Limb (tissue), 2 donors: ENCODE data around the gene LSM11.
A peak's percentile ranks its signal among the peaks of the same experiment; 100 is the strongest.
"Not testable (repeated sequence)": the region's sequence is repeated elsewhere in the genome, so short reads cannot be mapped to it uniquely, and the experiment has no call there.

Experiments used
- DNase-seq, 2 donors: peaks; one replicate each; pipeline ENCODE4 v3.0.0-alpha.2; 2016; ENCODE audit errors: extremely low spot score in 2 of 2

LSM11 gene

DNA sequence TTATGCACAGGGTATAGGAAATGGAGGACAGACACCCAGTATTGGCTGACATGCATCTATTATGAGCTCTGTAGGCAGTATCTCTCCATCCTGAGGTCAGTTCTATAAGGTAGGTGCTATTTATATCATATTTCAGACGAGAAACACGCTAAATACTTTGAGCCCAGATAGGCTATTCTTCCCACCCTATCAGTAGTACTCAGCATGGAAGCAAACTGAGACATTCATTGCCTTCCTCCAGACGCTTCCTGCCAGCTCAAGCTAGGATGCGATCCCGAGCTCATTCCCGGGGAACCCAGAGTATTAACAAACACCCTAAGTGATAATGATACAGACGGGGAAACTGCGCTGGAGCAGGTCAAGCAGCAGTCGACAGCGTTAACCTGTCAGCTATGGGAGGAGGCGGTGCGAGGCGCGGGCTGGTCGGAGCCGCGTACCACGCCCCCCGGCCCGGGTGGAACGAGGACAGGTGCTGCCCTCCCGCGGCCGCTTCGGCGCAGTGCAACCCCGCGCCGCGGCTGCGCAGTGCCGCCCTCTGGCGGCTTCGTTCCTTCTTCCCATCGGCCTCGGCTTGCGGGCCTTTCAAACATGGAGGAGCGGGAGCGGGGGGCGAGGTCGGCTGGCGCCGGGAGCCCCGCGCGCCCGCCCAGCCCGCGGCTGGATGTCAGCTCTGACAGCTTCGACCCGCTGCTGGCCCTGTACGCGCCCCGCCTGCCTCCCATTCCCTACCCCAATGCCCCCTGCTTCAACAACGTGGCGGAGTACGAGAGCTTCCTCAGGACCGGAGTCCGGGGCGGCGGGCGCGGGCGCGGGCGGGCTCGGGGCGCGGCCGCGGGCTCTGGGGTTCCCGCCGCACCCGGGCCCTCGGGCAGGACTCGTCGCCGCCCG lies at the start of gene LSM11:
TSS of gene LSM11 (plus strand) at position 550 of the 888 bp plus-strand sequence. CDS start at position 589, 39 bp downstream.
- peak; percentile 93 to 97 for DNase-seq

DNA sequence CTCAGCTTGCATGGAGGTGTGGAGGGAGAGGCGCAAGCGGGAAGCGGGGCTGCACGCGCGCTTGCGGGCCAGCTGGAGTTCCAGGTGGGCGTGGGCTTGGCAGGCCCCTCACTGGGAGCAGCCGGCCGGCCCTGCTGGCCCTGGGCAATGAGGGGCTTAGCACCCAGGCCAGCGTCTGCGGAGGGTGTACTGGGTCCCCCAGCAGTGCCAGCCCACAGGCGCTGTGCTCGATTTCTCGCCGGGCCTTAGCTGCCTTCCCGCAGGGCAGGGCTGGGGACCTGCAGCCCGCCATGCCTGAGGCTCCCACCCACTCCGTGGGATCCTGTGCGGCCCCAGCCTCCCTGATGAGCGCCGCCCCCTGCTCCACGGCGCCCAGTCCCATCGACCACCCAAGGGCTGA lies 49.7 kb upstream of the LSM11 start:
- not testable (repeated sequence) for DNase-seq

DNA sequence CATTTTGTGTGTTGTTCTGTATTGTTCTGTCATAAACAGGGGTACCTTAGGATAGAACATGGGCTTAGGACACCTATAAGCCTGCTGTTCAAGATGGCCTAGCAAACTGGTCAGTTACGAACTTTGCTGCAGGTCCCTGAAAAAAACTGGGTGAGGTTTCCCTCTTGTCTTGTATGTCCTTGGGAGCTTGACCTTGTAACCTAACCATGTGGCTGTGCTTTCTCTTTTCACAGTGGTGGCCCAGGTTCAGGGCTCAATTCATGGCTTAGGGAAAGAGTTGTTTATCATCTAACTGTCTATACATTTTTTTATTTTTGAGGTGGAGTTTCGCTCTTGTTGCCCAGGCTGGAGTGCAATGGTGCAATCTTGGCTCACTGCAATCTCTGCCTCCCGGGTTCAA lies 47.4 kb upstream of the LSM11 start:
- DNase-seq = not testable (repeated sequence)

DNA sequence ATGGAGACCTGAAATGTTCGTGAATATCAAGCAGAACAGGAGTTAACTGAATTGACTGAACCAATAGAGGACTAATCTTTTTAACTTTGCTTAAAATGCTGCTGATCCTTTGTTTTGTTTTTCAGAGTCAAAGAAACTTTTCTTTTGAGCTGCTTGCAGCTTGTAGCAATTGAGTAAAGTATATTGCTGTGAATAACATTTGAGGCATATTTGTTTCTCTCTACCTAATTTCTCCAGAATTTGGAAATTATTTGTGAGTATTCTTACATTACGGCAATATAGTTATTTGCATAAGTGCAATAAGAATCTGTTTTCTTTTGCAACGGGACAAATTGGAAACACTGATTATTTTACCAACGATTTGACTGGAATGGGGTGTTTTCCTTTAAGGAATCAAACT lies 44.8 kb upstream of the LSM11 start:
- DNase-seq = not testable (repeated sequence)

DNA sequence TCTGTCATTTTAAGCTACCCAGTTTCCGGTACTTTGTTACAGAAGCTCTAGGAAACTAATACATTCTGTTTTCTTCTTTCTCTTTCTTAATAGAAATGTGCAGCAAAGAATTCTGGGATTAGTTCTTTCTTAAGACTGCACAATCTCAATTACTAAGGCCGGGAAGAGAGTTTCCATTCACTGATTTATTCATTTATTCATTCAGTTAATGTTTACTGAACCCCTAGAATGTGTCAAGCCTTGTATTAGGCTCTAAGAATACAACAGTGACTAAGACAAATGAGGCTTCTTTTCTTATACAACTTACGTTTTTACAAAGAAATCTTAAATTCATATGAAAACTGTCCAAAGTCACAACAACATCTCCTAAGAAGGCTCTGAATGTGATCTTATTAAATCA lies 39.8 kb upstream of the LSM11 start:
- no peak for DNase-seq

DNA sequence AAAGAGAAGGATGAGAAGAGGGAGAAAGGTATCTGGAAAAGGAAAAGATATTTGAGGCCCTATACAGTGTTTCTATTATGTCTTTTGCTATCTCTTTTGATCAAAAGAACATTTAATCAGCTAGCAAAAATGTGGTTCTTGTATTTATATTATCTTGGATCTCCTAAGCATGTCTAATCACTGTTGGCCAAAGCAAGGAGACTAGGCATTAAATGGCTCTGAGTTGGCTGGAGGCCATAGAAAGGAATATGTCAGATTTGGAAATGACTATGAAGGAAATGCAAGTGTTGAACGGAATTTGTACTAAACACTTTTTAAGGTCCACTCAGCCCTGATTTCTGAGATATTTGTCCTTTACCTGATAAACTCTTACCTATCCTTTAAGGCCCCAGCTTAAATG lies 34.6 kb upstream of the LSM11 start:
- no peak for DNase-seq

DNA sequence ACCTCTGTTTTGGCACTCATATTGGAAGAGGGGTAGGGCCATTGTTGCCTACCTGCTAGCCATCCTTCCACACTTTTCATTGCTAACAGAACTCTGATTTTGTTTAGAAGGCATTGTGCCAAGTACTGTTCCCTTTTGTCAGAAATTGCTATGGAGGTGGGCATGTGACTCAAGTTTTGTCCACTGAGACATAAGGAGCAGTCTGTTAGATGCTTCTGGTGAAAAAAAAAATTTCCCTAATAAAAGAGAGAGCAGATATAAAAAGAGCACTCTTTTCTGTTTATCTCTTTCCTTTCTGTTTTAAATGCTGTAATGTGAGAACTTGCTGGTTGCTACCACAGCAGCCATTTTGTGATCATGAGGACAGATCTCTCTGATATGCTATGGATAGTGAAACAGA lies 34.2 kb upstream of the LSM11 start:
- DNase-seq = no peak

DNA sequence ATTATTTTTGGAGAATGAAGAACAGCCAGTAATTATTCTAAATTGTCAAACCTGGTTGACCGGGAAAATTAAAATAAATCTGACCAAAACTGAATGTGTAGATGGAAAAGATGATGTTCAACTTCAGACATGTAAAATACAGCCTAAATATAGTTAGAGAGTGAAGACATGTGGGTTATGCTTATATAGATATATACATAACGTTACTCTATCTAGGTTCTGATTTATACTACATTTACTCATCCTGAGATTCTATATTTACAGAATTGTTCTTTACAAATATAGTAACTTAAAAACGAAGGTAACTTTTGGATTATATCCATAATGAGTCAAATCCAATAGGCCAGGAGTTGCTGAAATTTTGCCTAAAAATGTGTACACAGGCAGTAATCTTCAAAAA lies 33.1 kb upstream of the LSM11 start:
- DNase-seq = no peak

DNA sequence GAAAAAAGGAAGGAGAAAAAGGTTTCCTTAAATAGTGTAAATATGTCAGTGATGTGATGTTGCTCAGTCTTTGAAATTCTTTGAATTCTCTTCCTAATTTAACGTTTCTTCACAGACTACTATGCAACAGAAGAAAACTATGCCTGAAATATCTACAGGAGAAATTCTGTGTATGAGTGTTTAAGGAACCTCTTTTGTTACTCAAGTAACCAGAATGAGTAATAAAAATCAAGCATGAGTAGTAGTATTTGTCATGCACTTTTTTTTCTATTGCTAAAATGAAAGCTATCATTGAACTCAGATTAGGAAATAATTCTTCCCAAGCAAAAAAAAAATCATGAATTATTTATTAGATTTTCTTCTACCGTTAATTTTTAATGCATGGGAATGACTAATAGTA lies 32.6 kb upstream of the LSM11 start:
- DNase-seq = no peak

DNA sequence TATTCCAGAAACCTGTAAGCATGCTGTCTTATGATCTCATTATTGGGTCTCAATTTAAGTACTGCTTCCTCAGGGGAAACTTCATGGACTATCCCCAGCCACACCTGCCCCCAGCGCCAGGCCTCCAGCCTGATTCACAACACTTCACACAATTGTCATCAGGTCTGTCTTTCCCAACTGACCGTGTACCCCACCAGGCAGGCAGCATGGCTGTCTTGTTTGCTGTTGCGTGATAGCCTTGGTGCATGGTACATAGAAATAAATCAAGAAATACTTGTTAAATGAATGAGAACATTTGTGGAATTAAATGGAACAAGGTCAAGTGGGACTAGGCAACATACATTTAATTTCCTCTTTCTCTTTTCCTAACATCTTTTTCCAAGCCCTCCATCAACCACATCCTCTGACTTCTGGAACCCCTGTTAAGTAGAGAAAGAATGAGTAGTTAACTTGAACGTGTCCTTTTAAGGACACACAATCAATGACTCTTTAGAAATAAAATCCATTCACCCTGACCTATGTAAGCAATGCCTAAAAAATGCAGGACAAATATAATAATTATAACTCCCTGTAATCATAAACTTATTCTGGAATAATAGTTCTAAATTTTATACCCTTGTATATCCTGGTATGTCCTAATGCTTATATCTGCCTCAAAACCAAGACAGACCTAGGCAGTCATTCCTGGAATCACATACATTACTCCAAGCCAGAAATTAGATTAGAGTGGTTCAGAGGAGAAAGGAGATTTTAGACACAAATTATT lies 29.5 kb upstream of the LSM11 start:
- DNase-seq = no peak

DNA sequence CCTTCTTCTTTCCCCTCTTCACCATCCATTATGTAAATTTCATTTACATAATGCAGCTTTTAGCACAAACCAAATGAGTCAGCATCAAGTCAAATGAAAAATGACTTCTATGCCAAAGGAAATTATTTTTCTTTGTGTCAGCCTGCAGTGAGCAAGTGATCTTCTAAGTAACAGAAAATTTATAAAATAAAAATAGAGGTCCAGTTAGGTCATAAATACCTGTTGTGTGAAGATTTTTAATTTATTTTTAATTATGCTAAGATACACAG lies 29.0 kb upstream of the LSM11 start:
- DNase-seq = no peak

DNA sequence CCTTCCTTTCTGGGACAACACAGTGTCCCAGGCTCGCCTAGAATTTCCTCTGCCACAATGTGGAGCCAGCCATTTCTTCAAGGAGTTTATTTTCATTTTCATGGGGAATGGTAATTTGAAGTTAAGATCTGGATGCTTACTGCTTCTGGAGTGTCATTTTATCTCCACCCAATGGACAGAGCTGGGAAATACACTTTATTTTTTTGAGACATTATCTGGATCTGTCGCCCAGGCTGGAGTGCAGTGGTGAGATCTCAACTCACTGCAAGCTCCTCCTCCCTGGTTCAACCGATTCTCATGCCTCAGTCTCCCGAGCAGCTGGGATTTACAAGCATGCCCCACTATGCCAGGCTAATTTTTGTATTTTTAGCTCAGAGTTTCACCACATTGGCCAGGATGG lies 25.0 kb upstream of the LSM11 start:
- DNase-seq = peak; percentile 36 to 82

DNA sequence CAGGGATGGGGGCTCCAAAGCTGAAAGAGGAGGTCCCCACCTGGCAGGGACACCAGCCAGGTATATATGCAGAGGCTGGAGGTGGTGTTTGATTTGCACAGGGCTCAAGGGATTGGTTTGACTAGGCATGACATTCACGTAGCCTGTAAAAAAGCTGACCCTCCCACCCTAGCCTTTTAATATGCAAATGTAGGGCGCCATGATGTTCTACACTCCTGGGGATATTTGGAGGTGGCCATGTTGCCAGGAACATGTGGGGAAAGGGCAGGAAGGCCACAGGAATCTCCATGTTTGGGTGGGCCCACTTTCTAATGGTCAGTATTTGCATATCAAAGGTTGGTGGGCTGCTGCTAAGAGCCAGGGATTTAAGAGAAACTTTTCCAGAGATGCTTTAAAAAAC lies 24.3 kb upstream of the LSM11 start:
- DNase-seq = no peak

DNA sequence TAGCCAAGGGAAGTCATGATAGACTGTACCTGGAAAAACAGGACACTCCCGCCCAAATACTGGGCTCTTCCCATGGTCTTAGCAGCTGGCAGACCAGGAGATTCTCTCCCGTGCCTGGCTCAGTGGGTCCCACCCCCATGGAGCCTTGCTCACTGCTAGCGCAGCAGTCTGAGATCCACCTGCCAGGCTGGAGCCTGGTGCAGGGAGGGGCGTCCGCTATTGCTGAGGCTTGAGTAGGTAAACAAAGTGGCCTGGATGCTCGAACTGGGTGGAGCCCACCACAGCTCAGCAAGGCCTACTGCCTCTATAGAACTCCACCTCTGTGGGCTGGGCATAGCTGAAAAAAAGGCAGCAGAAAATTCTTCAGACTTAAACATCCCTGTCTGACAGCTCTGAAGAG lies 22.4 kb upstream of the LSM11 start:
- DNase-seq = no peak

DNA sequence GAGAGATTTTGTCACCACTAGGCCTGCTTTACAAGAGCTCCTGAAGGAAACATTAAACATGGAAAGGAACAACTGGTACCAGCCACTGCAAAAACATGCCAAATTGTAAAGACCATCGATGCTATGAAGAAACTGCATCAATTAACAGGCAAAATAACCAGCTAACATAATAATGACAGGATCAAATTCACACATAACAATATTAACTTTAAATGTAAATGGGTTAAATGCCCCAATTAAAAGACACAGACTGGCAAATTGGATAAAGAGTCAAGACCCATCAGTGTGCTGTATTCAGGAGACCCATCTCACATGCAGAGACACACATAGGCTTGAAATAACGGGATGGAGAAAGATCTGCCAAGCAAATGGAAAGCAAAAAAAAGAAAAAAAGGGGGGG lies 20.6 kb upstream of the LSM11 start:
- DNase-seq = not testable (repeated sequence)

DNA sequence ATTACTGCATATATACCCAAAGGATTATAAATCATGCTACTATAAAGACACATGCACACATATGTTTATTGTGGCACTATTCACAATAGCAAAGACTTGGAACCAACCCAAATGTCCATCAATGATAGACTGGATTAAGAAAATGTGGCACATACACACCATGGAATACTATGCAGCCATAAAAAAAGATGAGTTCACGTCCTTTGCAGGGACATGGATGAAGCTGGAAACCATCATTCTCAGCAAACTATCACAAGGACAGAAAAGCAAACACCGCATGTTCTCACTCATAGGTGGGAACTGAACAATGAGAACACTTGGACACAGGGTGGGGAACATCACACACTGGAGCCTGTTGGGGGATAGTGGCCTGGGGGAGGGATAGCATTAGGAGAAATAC lies 16.9 kb upstream of the LSM11 start:
- DNase-seq = not testable (repeated sequence)

DNA sequence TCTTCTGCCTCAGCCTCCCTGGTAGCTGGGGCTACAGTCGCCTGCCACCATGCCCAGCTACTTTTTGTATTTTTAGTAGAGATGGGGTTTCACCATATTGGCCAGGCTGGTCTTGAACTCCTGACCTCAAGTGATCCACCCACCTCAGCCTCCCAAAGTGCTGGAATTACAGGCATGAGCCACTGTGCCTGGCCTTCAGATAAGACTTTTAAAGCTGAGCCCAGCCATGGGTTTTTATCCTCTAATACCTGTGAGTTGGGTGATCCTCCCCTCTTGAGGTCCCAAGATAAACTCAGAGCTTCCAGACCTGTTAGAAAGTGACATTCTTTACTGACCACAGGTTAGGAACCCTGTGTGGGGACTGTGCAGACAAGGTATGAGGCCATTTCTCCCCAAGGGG lies 15.7 kb upstream of the LSM11 start:
- not testable (repeated sequence) for DNase-seq

DNA sequence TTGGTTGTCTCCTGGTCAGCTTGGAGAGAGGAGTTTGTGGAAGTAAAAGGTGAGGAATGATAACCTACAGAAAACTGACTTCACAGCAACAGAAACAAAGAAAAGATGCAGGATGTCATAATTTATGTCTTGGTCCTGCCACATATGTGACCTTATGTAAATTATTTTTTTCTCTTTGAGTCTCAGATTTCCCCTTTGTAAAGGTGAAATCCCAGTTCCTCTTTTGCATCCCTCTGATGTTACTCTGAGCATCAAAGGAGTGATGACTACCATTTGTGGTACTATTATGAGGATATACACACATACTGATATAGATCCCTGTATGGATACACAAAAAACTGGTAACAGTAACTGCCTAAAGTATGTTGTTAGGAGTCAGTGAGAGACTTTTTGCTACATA lies 13.7 kb upstream of the LSM11 start:
- no peak for DNase-seq

DNA sequence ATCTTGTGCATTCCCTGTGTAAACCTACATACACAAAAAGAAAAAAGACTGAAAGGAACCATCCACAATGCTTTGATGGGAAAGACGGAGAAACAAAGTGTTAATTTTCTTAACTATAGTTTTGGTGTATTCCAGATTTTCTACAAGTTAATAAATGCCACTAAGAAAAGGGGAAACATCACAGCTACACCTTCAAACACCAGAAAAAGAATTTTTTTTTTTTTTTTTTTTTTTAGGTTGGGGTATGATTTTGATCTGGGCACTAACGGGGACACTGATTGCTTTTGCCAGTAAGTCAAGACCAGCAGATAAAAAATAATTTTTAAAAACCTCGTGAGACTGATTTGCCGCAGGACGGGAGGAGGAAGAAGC lies 12.6 kb upstream of the LSM11 start:
- no peak for DNase-seq

DNA sequence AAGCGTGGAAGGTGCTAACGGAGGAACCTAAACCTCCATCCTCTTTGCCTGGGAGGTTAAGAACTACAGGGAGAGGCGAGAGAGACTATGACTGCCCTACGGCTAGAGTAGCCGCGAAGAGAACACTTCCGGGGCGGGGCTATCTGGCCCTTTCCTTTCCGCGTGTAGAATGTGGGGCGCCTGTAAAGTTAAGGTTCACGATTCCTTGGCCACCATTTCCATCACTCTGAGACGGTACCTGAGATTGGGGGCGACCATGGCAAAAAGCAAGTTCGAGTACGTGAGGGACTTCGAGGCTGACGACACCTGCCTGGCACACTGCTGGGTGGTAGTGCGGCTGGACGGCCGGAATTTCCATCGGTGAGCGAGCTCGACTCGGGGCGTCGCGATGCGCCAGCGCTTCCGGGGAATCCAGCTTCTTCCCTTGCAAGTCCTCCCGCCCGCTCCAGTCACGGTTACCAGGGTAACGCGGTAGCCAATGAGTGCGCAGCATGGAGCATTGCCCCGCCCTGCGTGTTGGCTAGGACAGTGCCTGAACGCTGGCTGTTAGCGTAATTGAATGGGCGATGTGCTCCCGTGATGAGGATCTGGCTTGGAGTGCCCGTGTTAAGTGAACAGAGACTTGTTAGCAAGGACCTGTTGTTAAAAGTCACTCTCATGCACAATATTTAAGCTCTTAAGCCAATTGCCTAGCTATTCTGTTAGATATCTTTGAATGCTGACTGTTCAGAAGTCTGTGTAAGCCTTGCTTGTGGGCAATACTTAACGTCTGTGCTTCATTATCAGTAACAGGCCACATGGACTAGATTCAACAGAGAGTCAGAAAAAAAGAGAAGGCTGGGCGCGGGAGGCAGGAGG lies 12.0 kb upstream of the LSM11 start, which contains the start of gene THG1L:
TSS of gene THG1L (plus strand) at position 149 of the 858 bp plus-strand sequence. CDS start at position 170, 21 bp downstream.
- DNase-seq = peak; percentile 96 to 99

DNA sequence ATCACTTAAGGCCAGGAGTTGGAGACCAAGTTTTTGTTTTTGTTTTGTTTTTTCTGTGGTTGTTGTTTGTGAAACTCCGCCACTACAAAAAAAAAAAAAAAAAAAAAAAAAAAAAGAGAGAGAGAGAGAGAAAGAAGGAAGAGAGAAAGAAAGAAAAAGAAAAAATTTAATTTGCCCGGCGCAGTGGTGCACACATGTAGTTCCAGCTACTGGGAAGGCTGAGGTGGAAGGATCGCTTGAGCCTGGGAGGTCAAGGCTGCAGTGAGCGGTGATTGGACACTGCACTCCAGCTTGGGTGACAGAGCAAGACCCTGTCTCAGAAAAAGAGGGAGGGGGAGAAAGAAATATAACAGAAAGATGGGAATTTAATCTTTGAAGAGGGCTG lies 11.4 kb upstream of the LSM11 start:
- DNase-seq = no peak
